ENCODE measurements around the gene C4orf36.

The C4orf36 gene

GRCh38 chr4:86891762-86892635 lies at the start of gene C4orf36:
TSS of gene C4orf36 (minus strand) at chr4:86892422. CDS start at chr4:86891520, 902 bp downstream.
- DNase-seq (ENCODE audit: low read depth): no peak

GRCh38 chr4:86940920-86941460 lies 48.8 kb upstream of the C4orf36 start:
- no peak for DNase-seq (ENCODE audit: low read depth)

- DNase-seq (ENCODE audit: low read depth): no peak
These were observed 47.7 kb upstream of the C4orf36 start for GRCh38 chr4:86939729-86940575.

- DNase-seq (ENCODE audit: low read depth): no peak
These were observed 46.7 kb upstream of the C4orf36 start for GRCh38 chr4:86938771-86939520.

GRCh38 chr4:86935853-86936733 lies 43.9 kb upstream of the C4orf36 start:
- peak; percentile 58 for DNase-seq (ENCODE audit: low read depth)

GRCh38 chr4:86935566-86935852 lies 43.3 kb upstream of the C4orf36 start:
- DNase-seq (ENCODE audit: low read depth): no peak

GRCh38 chr4:86934771-86935565 lies 42.7 kb upstream of the C4orf36 start, which contains the start of gene AFF1:
TSS of gene AFF1 (plus strand) at chr4:86935011. CDS start at chr4:86948534, 13,523 bp downstream.
- peak; percentile 80 for DNase-seq (ENCODE audit: low read depth)

GRCh38 chr4:86934147-86934770 lies 42.0 kb upstream of the C4orf36 start:
- no peak for DNase-seq (ENCODE audit: low read depth)

- no peak for DNase-seq (ENCODE audit: low read depth)
These were observed 36.4 kb upstream of the C4orf36 start for GRCh38 chr4:86928400-86929255.

GRCh38 chr4:86927843-86928395 lies 35.7 kb upstream of the C4orf36 start:
- DNase-seq (ENCODE audit: low read depth): no peak

- no peak for DNase-seq (ENCODE audit: low read depth)
These were observed 34.3 kb upstream of the C4orf36 start for GRCh38 chr4:86926435-86927086.

GRCh38 chr4:86924811-86925210 lies 32.6 kb upstream of the C4orf36 start:
- no peak for DNase-seq (ENCODE audit: low read depth)

- DNase-seq (ENCODE audit: low read depth): no peak
These were observed 29.5 kb upstream of the C4orf36 start for GRCh38 chr4:86921608-86922252.

- no peak for DNase-seq (ENCODE audit: low read depth)
These were observed 27.5 kb upstream of the C4orf36 start for GRCh38 chr4:86919561-86920223.

GRCh38 chr4:86918539-86919072 lies 26.4 kb upstream of the C4orf36 start:
- no peak for DNase-seq (ENCODE audit: low read depth)

- no peak for DNase-seq (ENCODE audit: low read depth)
These were observed 25.2 kb upstream of the C4orf36 start for GRCh38 chr4:86917212-86918039.

All from activated gamma-delta T cell treated with anti-CD3 and anti-CD28 coated beads, Interleukin-2, amount 50 U/mL, for 16 hours (primary cell).